Left hindlimb (tissue), 1 donor: ENCODE data around the gene ACYP1.

ENCODE experiments used
- DNase-seq: peaks from one replicate; pipeline ENCODE4 v3.0.0-alpha.2; 2018

Gene ACYP1

DNA sequence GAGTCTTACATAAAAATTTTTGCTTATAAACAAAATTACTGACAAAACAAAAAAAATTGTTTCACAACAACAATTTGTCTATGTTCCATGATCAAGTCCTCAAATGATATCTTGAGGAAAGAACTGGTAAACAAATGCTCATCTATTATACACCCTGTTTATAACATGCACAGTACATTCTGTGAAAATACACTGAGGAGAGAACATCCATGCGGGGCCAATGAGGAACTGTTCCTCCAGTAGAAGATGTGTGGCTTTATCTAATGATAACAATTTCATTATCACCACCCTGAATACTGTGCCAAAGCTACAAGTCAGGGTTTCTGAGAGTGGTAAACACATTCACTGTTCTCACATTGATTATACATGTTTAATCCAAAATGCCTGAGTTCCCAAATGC is 23.3 kb downstream of the ACYP1 start:
- DNase-seq: no peak

DNA sequence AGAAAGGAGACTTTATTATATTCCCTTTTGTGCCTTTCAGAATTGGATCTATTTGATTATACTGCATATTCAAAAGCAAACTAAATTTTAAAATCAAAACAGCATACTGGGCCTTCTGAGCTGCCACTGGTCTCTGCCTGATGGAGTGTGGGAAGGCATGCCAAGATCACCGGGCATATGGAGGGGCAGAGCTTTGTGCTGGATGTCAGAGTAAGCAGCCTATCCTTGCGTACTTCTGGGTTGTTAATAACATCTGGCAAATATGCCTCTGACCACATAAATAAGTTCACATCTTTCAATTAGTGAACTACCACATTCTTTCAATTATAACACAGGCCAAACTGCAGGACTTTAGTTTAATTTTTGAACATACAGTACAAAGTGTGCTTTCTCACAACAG is 30.9 kb downstream of the ACYP1 start:
- DNase-seq: no peak

DNA sequence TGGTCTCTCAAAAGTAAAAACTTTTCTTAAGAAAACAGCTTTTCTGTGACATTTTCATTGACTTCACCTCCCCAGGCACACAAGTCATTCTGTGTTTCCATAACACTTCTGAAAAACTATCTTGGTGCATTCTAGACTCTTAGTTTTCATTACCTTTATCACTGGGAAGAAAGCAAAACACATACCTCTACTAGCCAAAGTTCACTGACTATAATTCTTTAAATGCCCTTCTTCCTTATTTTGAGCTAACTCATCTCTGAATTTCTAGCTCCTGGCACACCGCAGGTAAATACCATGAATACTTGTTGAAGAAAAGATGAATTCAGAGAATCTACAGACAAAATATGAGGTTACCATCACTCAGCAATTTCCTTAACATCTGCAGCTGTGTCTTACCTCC is 33.7 kb downstream of the ACYP1 start:
- no peak for DNase-seq

DNA sequence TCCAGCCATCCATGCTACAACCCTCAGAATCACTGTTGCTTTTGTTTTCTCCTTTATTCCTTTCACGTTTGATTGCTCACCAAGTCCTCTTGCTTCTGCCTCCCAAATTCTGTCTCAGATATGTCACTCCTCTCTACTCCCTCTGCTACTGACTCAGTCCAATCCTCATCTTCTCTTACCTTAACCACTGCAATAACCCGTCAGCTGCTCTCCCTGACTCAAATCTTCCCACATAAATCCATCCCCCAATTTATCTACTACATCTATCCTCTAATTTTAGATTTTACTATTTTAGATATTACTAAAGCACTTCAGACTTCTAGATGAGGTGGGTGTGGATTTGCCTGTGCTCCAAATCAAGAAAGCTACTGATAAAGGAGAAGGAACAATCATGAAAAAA is 37.9 kb downstream of the ACYP1 start:
- no peak for DNase-seq

DNA sequence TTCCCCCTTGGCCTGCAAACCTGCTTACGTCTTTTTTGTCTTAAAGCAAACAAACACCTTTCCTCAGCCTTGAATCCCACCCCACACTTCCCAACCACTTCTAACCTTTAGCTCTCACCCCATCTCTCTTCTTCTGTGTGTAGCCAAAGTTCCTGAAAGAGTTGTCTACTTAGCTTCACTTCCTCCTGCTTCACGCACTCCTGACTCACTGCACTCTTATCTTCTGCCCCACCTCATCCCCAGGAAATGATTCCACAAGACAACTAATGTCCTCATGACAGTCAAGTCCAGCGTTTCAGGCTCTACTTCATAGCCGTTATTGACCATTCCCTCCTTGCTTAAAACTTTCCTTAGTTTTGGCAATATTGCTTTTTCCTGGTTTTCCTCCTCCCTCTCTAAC is 38.7 kb downstream of the ACYP1 start:
- no peak for DNase-seq

DNA sequence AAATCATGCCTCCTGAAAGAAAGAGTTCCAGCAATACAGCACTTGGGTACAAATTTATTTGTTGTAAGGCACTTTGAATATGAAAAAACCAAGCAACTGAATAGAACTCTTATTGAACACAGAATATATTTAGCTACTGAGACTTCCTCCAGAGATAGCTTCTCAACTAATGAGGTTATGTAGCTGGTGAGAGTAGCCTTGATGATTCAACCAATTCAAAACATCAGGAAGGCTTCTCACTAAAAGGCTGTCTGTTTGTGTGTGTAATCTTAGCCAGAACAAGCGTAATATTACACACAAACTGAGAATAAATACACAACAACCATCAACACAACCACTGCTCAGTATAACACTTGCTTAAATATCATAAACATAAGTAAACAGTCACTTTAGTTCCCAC is 40.7 kb downstream of the ACYP1 start:
- DNase-seq: no peak

DNA sequence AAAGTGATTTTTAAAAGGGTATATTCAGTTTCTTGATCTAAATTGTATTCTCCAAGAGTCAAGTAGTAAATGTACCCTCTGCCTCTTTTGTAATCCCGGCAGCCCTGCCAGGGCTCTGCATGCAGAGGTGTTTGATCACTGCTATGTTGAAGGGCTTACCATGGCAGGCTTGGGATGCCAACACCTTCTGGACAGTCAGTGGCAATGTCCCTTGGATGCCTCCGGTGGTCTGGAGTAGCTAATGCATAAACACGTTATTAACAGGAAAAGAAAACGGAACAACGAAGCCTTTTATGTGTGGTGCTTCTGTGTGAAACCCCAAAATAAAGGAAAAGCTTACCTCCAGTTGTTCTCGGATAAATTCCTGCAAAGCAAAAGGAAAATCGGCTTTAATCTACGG is 41.2 kb downstream of the ACYP1 start:
- DNase-seq: no peak

DNA sequence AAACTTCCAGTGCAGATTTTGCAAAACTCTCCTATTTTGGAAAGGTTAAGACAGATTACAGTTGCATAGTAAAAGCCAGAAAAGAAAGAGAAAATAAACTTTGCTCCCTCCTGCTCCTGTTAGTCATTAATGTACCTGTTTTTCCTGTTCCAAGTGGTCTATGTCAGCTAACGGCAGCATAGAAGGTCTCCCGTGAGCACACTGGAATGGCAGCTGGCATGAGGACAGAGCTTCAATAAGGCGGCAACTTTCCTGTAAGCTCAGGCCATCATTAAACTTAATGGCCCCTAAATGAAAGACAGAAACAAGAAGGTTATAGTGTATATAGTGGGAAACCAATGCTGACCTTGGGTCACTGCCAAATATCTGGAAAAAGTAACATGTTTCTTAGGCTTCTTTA is 45.1 kb downstream of the ACYP1 start:
- no peak for DNase-seq

DNA sequence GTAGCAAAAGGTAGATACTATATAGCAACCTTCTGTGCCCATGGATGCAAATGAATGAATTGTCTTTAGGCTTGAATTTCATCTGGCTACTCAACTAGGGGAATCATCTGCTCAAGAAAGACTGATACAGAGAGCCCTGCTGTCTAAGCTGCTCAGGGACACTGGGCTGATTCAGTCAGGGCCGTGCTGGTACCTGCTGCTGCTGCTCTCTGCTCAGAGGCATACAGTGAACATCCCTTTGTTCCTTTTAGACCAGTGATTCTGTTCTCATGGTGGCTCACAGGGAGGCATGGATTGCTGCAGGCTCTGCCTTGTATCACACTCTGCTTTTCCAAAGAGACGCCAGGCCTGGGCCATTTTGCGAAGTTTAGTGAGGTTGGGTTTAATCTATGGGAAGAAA is 47.0 kb downstream of the ACYP1 start:
- DNase-seq: no peak

DNA sequence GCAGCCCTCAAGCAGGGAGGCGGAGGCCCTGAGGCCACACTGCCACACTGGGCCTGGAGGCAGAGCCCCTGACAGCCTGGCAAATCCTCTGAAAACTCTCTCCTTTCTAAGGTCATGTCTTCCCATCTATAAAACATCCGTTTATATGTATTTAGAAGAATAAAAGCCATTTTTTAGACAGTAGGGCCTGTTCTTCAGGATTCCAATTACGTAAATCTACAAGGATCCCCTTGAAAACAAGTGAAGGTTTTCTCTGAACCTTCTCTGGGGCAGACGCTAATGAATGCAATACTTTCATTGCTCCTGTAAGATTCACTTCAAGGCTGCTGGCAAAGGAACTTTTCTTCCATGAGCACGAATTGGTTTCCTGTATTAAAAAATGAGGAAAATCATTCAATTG is 48.3 kb downstream of the ACYP1 start:
- no peak for DNase-seq

DNA sequence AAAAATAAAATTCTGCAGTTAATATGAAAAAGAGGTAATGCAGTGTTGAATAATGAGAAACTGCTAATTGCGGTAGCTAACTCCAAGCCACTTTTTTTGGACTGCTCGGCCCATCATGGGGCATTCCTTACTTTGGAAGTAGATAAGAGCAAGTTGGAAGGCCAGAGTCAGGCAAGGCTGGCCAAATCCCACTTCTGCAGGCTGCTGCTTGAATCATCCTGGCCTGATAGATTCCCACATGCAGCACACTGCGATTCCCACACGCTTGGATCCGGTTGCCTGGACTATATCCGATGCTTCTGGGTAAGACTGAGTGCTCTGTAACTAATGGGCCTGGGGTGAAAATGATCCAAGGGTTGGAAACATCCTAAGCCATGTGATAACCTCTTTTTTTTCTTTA is 50.5 kb downstream of the ACYP1 start:
- no peak for DNase-seq

DNA sequence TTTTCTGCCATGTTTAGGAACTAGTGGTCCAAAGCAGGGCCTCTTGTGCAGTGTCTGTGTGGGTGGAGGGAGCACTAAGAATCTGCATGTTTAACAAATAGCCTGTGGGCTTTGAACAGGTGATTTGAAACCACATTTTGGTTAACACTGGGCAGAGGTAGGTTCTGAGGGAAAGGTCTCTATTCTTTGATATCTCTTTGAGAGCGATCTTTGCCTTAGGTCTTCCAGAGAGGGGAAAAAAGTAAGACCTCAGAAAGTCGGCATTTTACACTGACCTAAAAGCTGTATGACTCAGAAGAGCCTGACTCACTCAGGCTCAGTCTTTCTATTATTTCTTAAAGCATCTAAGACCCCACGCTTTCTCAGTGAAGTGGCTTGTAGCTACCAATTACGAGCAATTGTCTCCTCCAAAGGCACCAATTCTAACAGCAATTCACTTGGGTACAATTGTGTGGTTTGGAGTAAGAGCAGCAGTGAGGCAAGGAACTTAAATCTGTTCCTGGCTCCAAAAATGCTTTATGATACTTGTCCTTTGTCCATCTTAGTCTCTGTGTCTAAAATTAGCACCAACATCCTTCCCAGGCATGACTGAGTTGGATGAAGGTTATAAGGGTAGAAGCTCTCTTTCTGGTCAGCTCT is 52.3 kb downstream of the ACYP1 start:
- DNase-seq: no peak

DNA sequence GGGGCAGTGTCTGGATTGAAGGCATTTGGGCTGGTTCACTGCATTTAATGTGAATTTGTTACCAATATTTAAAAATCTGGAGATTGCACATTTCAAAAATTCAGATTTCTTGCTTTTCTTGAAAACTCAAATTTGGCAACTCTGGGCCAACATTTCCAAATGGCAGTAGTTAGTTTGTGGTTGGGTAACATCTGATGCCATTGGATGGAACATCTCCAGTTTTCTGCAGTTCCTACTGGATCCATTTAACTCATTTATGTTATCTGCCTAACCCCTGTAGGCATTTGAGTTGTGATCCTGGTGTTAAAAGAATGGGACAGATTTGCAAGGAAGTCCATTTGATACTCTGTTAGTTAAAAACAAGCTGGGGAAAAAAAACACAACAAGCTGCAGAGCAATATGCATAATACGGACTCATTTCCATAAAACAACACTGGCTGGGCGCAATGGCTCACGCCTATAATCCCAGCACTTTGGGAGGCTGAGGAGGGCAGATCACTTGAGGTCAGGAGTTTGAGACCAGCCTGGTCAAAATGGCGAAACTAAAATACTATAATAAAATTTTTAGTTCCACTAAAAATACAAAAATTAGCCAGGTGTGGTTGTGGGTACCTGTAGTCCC is 53.2 kb downstream of the ACYP1 start:
- DNase-seq: no peak

DNA sequence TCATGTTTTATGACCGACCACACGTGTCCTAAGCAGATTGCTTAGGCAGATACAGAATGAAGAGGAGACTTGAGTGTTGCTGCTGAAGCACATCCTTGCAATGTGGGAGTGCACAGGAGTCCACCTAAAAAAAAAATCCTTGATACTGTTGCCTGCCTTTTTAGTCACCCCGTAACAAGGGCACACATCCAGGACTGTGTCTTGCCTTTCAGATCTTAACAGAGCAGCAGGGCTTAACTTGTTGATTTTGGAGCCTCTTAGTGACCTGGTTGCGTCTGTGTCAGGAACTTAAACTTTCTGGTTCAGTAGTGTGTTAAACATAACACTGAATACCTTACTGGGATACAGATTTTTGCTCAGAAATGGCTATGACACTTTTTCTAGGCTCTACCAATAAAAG is 54.6 kb downstream of the ACYP1 start:
- DNase-seq: no peak

DNA sequence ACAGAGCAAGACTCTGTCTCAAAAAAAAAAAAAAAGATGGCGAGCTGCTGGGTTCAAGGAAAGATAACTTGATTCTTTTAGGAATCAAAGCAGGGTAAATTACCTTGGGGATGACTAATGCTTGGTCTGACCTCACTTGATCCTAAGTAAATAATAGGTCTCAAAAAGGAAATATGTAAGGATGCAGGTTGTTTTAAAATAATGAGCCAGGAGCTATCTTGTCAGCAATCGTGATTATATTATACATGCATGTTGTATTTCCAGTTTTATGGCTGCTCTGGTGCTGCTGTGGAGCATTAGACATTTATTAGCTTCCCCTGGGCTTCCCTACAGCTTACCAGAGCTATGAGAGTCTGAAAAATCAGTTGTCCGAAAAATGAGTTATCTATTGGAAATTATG is 58.5 kb downstream of the ACYP1 start:
- DNase-seq: no peak

DNA sequence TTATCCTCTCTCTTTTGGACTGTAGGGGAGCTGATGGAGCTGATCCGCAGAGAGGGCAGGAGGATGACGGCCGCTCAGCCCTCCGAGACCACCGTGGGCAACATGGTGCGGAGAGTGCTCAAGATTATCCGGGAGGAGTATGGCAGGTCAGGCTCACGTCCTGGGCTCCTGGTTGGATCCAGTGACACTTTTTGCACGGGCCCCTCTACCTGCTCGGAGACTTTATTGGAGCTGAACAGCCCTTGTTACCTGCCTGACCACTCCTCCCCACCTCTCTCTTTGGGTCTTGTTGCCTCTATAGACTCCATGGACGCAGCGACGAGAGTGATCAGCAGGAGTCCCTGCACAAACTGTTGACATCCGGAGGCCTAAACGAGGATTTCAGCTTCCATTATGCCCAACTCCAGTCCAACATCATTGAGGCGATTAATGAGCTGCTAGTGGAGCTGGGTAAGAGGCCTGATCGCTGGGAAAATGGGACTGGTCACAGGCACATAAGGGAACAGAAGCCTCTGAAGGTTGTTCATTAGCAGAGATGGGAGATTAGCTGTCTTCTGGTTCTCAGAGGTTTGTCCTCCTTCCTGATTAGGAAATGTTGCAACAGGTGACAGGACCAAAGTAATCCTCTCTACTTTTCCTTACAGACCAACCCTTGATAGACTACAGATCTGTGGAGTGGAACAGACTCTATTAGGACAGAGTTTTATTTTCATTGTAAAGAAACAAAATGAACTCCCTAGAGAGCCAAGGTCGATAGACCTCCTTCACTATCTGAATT is 60.4 kb downstream of the ACYP1 start:
- no peak for DNase-seq
